ENCODE data around the gene PSMB7.

PSMB7 gene

DNA sequence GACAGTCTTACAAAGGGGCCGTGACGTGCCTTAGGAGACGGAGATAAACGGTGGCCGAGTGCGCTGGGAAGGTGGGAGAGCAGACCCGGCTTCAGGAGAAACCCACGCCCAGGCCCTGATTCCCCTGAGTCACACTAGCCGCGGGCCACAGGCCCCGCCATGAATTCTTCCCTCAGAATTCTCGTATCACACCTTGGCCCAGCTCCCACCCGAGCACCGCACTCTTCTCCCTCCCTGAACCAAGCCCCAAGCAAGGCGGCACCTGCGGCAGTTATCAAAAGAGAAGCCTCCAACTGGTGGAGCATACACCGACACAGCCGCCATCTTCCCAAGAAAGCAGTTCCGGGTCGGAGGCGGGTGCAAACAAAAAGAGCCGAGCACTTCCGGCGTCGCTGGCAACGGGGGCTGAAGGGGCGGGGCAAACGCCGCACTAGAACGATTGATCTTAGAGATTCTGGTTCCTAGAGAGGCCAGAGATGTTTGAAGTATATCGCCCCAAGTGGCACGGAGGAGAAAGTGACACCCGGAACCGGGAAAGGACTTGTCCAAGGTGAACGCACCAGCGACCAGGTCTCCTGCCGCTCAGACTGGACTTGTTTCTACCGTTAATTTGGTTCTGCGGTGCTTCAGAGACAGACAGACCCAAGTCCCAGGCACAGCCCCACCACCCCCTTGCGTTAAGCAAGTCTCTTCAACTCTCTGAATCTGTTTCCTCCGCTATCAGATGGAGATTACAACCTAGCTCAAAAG is at the start of gene PSMB7:
PSMB7 (minus strand) TSS at position 341 of the 750 bp plus-strand sequence; CDS start at position 324, 17 bp downstream.
- POLR2A ChIA-PET, result no interaction called here
- peak; percentile 71 for DNase-seq (ENCODE audit: low read depth, low spot score)
- TF ChIP-seq CTCF (IDR thresholded peaks at IDR 0.05; ENCODE audit: insufficient read depth, low read length, missing control alignments), result peak; percentile 78
- CTCF ChIA-PET, result interaction anchor here (0.7 to 15.6 kb wide), 15 partner anchors 8 to 357 kb away, joined by 3 to 263 read pairs (median 4); no protein-coding TSS in a partner anchor
- peak within 1 kb of the TSS; percentile 98 for H3K4me3 ChIP-seq (ENCODE audit: low read depth, low read length)

DNA sequence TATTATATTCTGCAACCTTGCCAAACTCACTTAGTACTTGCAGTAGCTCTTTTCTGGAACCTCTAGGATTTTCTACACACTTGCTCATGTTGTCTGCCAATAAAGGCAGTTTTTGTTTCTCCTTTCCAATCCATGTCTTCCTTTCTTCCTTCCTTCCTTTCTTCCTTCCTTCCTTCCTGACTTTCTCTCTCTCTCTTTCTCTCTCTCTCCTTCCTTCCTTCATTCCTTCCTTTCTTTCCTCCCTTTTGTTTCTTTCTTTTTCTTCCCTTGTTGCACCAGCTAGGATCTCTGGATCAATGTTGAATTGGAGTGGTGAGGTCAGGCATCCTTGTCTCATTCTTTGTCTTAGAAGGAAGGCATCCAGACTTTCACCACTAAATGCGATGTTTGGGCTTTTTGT is 47.5 kb upstream of the PSMB7 start:
- ChIA-PET POLR2A (no interaction called here), CTCF (interaction anchor here (1.7 kb wide), 1 partner anchor 43 kb away, joined by 4 read pairs; no protein-coding TSS in a partner anchor)
- H3K4me3 ChIP-seq (ENCODE audit: low read depth, low read length), result no peak overlapping the region
- no peak for TF ChIP-seq CTCF (IDR thresholded peaks at IDR 0.05; ENCODE audit: insufficient read depth, low read length, missing control alignments)
- DNase-seq (ENCODE audit: low read depth, low spot score), result no peak

DNA sequence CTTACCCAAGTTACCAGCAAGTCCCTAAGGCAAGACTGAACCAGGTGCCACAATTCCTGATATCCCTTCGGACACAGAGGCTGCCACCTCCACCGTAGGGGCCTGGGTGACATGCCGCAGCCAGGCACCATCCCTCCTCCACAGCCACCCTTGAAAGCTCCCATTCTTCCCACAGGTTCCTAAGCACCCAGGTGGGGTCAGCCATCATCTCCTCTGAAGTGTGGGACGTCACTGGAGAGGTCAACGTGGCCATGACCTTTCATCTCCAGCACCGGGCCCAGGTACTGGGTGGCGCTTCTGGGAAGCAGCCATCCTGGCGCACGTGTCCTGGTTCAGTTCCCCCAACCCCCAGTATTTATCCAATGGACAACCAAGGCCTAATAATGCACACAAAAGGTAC is 43.2 kb upstream of the PSMB7 start:
- no peak for TF ChIP-seq CTCF (IDR thresholded peaks at IDR 0.05; ENCODE audit: insufficient read depth, low read length, missing control alignments)
- ChIA-PET POLR2A (no interaction called here), CTCF (no interaction called here)
- no peak overlapping the region for H3K4me3 ChIP-seq (ENCODE audit: low read depth, low read length)
- DNase-seq (ENCODE audit: low read depth, low spot score), result no peak

DNA sequence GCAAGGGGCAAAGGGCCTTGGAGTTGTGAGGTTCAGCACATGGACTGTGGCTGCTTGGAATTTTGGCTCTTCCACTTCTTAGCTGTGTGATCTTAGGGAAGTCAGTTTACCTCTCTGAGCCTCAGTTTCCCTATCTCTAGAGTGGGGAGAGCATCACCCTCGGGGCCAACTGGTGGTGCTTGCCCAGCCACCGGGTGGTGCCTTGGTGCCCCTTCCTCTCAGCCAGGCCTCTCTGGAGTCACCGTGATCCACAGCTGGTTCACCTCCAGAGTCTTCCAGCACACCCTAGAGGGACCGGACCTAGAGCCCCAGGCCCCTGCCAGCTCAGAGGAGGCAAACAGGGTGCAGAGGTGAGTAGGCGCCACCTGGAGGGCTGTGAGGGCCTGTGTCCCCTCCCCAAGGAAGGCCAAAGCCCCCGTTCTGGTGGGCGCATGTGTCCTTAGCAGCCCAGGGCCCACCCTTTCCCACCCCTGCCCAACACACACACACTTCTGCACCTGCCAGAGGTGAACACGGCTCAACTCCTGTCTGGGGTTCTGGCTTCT is 42.7 kb upstream of the PSMB7 start:
- no peak overlapping the region for H3K4me3 ChIP-seq (ENCODE audit: low read depth, low read length)
- CTCF ChIA-PET, result no interaction called here
- POLR2A ChIA-PET, result no interaction called here
- no peak for DNase-seq (ENCODE audit: low read depth, low spot score)
- TF ChIP-seq CTCF (IDR thresholded peaks at IDR 0.05; ENCODE audit: insufficient read depth, low read length, missing control alignments), result no peak

GRCh38 chr9:124457079-124457886 is 42.0 kb upstream of the PSMB7 start:
- POLR2A ChIA-PET, result no interaction called here
- CTCF ChIA-PET, result no interaction called here
- TF ChIP-seq CTCF (IDR thresholded peaks at IDR 0.05; ENCODE audit: insufficient read depth, low read length, missing control alignments), result no peak
- no peak overlapping the region for H3K4me3 ChIP-seq (ENCODE audit: low read depth, low read length)
- no peak for DNase-seq (ENCODE audit: low read depth, low spot score)
